K562 (cell line): ENCODE data around the gene NOP58. TPM values are rescaled to one million over a fixed set of nuclear protein-coding genes. Genes with fewer than 3 reads are reported as not detected.

ENCODE experiments used
- ATAC-seq: fragments of 200-7000 bp; cut with Tn5 transposase; 3 replicates; pipeline ENCODE4 v1.9.1; 2020; ENCODE audit warnings: moderate library complexity
- BruUV-seq: library from RNA; stranded (reverse); fragments of 400-500 nt; replicated peaks from 2 replicates; lab custom pipeline; 2021; lab: Mats Ljungman, UMichigan
- CTCF ChIA-PET: fragments of 300-600 bp; formaldehyde crosslinking; extraction: SDS; loops from one replicate; lab custom pipeline; 2021; ENCODE audit warnings: low intra/inter-chr PET ratio; lab: Yijun Ruan, JAX
- POLR2A ChIA-PET: fragments of 300-600, 350-650 bp; sonication (Branson Sonifier 250); formaldehyde crosslinking; extraction: SDS; loops from one replicate; lab custom pipeline; 2021; ENCODE audit warnings: antibody characterized with exemption, inconsistent platforms; lab: Yijun Ruan, JAX
- DNase-seq, 4 experiments: peaks; one replicate each; pipeline versions ENCODE4 v3.0.0 to v3.0.0-alpha.2; 2011 to 2018; ENCODE audit warnings: low spot score in 3 of 4, mixed read lengths in 3 of 4; ENCODE audit errors: extremely low read depth in 1 of 4
- FAIRE-seq: peaks from 2 replicates; lab custom pipeline; 2011; peaks lifted over from hg19 to GRCh38; lab: Jason Lieb, UNC
- H2AFZ ChIP-seq: 2 replicates; pipeline ENCODE4 v1.6.0; 2011; ENCODE audit warnings: low read depth, low read length, control low read depth, inconsistent platforms
- H3K27ac ChIP-seq: fragments of 200-600 bp; 3 replicates; pipeline ENCODE4 v1.8.0; 2011; ENCODE audit warnings: low read depth, mild to moderate bottlenecking, control low read depth, inconsistent platforms, low read length, moderate library complexity, mixed read lengths; ENCODE audit errors: extremely low read depth
- H3K27me3 ChIP-seq, 2 experiments: fragments of 300-600 bp in 1 of 2; 2 replicates in 1 of 2; 3 replicates in 1 of 2; pipeline versions ENCODE4 v1.6.0 to v1.8.0; 2011; ENCODE audit warnings: inconsistent platforms in 2 of 2, low read length in 2 of 2, mild to moderate bottlenecking in 1 of 2, mixed read lengths in 1 of 2, moderate library complexity in 1 of 2; ENCODE audit not compliant: control insufficient read depth in 2 of 2, insufficient read depth in 2 of 2
- H3K36me3 ChIP-seq: fragments of 300-600 bp; 3 replicates; pipeline ENCODE4 v1.8.0; 2011; ENCODE audit warnings: mild to moderate bottlenecking, low read length, inconsistent platforms; ENCODE audit not compliant: control insufficient read depth, insufficient read depth
- H3K4me1 ChIP-seq, 2 experiments: fragments of 200-600 bp in 1 of 2; replicated peaks in 1 of 2; 2 replicates in 1 of 2; 3 replicates in 1 of 2; pipeline versions ENCODE4 v1.5.1 to v1.8.0; 2011; ENCODE audit warnings: inconsistent platforms in 2 of 2, low read length in 2 of 2, mild to moderate bottlenecking in 1 of 2, mixed read lengths in 1 of 2, moderate library complexity in 1 of 2; ENCODE audit not compliant: control insufficient read depth in 2 of 2, insufficient read depth in 2 of 2
- H3K4me2 ChIP-seq: 2 replicates; pipeline ENCODE4 v1.6.1; 2011; ENCODE audit warnings: low read length, control low read depth, inconsistent platforms, mixed read lengths; ENCODE audit not compliant: insufficient read depth
- H3K4me3 ChIP-seq: fragments of 200-600 bp; sonication (generic), shearing (Covaris generic); 2 replicates; pipeline ENCODE4 v1.5.1; 2016; ENCODE audit warnings: control low read depth, inconsistent platforms
- H3K79me2 ChIP-seq: fragments of 200-600 bp; 3 replicates; pipeline ENCODE4 v1.8.0; 2011; ENCODE audit warnings: low read length, inconsistent platforms; ENCODE audit not compliant: control insufficient read depth, insufficient read depth
- H3K9ac ChIP-seq, 2 experiments: 2 replicates each; pipeline versions ENCODE4 v1.6.0 to v1.6.1; 2011; ENCODE audit warnings: low read depth in 2 of 2, low read length in 2 of 2, control low read depth in 1 of 2, inconsistent platforms in 1 of 2, mild to moderate bottlenecking in 1 of 2, mixed read lengths in 1 of 2; ENCODE audit not compliant: insufficient read depth in 1 of 2
- H3K9me1 ChIP-seq: one replicate; pipeline ENCODE4 v1.6.0; 2011; ENCODE audit warnings: inconsistent platforms, mild to moderate bottlenecking, low read length, moderate library complexity; ENCODE audit not compliant: control insufficient read depth, insufficient read depth
- H3K9me3 ChIP-seq: replicated peaks from 2 replicates; pipeline ENCODE4 v1.5.1; 2011; ENCODE audit warnings: low read depth, low read length, inconsistent platforms; ENCODE audit not compliant: control insufficient read depth, insufficient read depth
- H4K20me1 ChIP-seq: replicated peaks from 2 replicates; pipeline ENCODE4 v1.6.1; 2011; ENCODE audit warnings: low read length, inconsistent platforms, mixed read lengths; ENCODE audit not compliant: control insufficient read depth, insufficient read depth
- ARNT ChIP-seq, 2 experiments: fragments of 450-650 bp; IDR thresholded peaks; 2 replicates each; pipeline ENCODE4 v1.6.1; 2016; ENCODE audit warnings: mild to moderate bottlenecking in 1 of 2
- HNRNPK ChIP-seq: fragments of 200-400 bp; formaldehyde crosslinking; IDR thresholded peaks from one replicate; pipeline ENCODE4 v1.6.1; 2018; ENCODE audit warnings: mild to moderate bottlenecking, low read depth, low read length; ENCODE audit not compliant: poor library complexity, severe bottlenecking
- NUFIP1 ChIP-seq: fragments of 450-650 bp; IDR thresholded peaks from 2 replicates; pipeline ENCODE4 v1.6.1; 2018; ENCODE audit not compliant: partially characterized antibody
- PML ChIP-seq: IDR thresholded peaks from 2 replicates; pipeline ENCODE4 v1.6.1; 2012; ENCODE audit warnings: low read length, inconsistent platforms
- SAFB2 ChIP-seq: fragments of 200-400 bp; formaldehyde crosslinking; IDR thresholded peaks from 2 replicates; pipeline ENCODE4 v1.6.1; 2018; ENCODE audit warnings: borderline replicate concordance, low read length, low read depth, moderate library complexity; ENCODE audit not compliant: severe bottlenecking
- SFPQ ChIP-seq: fragments of 200-400 bp; formaldehyde crosslinking; IDR thresholded peaks from 2 replicates; pipeline ENCODE4 v1.6.1; 2017; ENCODE audit warnings: mild to moderate bottlenecking, low read depth, low read length, moderate library complexity
- ZBTB43 ChIP-seq: sonication (generic); formaldehyde crosslinking; IDR thresholded peaks from 2 replicates; pipeline ENCODE4 v1.8.0; 2023; ENCODE audit warnings: mild to moderate bottlenecking, missing genetic modification reagents
- ZNF212 ChIP-seq: fragments of 450-650 bp; formaldehyde crosslinking; IDR thresholded peaks from 2 replicates; pipeline ENCODE4 v1.4.0; 2020; ENCODE audit warnings: mild to moderate bottlenecking
- ZNF316 ChIP-seq: fragments of 450-650 bp; IDR thresholded peaks from 2 replicates; pipeline ENCODE4 v1.6.1; 2016
- ZNF77 ChIP-seq: fragments of 250-450 bp; sonication (Bioruptor Pico); IDR thresholded peaks from 2 replicates; pipeline ENCODE4 v1.5.0; 2020
- WGBS: fragments of 100-300 bp; shearing (Covaris generic); methylation state at CpG from one replicate; pipeline ENCODE4 v1.1.6; 2016; ENCODE audit warnings: low coverage, mixed read lengths; ENCODE audit not compliant: insufficient coverage; ENCODE audit errors: missing lambda C conversion rate; 5-methylcytosine and 5-hydroxymethylcytosine counted together
- in situ Hi-C: fragments of 300-500 bp; cut with MboI; formaldehyde crosslinking; loops from 4 replicates; pipeline ENCODE4 v1.15.0; 2018; ENCODE audit warnings: inconsistent platforms, mixed read lengths
- intact Hi-C: fragments of 100-400 bp; cut with micrococcal nuclease; formaldehyde crosslinking; loops from 2 replicates; pipeline ENCODE4 v1.14.2; 2022
- polyA plus RNA-seq, 8 experiments: library from polyadenylated mRNA; depleted of rRNA in 4 of 8; stranded (reverse) in 5 of 8; unstranded in 3 of 8; fragments of >200 nt; fragmentation: Nextera tagmentation in 2 of 8; fragmentation: Illumina TruSeq in 1 of 8; extraction: Ambion mirVana in 2 of 8; extraction: Trizol in 1 of 8; gene quantifications; 2 replicates each; pipeline versions ENCODE4 v1.2.1 to v1.2.3, GENCODE V29; 2011 to 2014; ENCODE audit warnings: inconsistent platforms in 1 of 8, missing spikeins in 1 of 8
- total RNA-seq, 7 experiments: library from RNA; depleted of rRNA in 6 of 7; stranded (reverse); fragments of >200 nt in 6 of 7; fragmentation: Illumina TruSeq in 2 of 7; extraction: Trizol in 2 of 7; gene quantifications; 2 replicates each; pipeline versions ENCODE4 v1.2.1 to v1.2.3, GENCODE V29; 2011 to 2021; ENCODE audit warnings: low replicate concordance in 1 of 7
- TF ChIP-seq, protein P1 (sequence below), 2 experiments: fragments of 250-450 bp in 1 of 2; fragments of 450-650 bp in 1 of 2; sonication (Bioruptor Pico) in 1 of 2; IDR thresholded peaks; 2 replicates each; pipeline versions ENCODE4 v1.6.1 to v1.8.0; 2016 to 2021; ENCODE audit warnings: mild to moderate bottlenecking in 2 of 2, moderate library complexity in 2 of 2, missing compliant biosample characterization in 1 of 2, missing genetic modification characterization in 1 of 2
- TF ChIP-seq, protein P2 (sequence below): fragments of 450-650 bp; formaldehyde crosslinking; IDR thresholded peaks from 2 replicates; pipeline ENCODE4 v1.4.0; 2022; ENCODE audit warnings: mild to moderate bottlenecking, moderate library complexity

The NOP58 gene
- total and polyA plus RNA-seq, 9 of the 15 experiments (the other 6 are each of a cell fraction or from before 2014, with no cell fraction given) = 132 to 332 (median 208) TPM

DNA sequence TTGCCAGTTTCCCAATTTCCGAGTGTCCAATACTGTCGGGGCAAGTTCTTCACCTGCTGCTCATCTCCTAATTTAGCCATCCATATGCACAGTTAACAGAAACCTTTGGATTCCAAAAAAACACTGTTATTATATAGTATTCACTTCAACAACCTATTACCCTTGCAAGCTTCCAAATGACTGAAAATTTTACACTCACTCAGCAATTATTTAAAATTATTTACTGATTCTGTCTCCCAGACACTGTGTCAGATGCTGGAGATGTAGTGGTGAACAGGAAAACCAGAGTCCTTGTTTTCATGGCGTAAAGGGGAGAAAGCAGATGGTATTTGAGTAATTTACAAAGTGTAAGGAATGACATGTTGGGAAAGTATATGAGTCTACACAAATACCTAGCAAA lies 56.9 kb downstream of the NOP58 start:
- Histone ChIP-seq H4K20me1 (no peaks in the 10 kb centered on the region), H3K9me3 (no peaks in the 10 kb centered on the region), H3K27ac (no peak overlapping the region), H3K27me3 (no peaks in the 10 kb centered on the region), H2AFZ (no peak overlapping the region), H3K4me3 (no peak overlapping the region), H3K9ac (no peak overlapping the region), H3K4me2 (no peak overlapping the region), H3K36me3 (no peaks in the 10 kb centered on the region), H3K4me1 (no peaks in the 10 kb centered on the region), H3K9me1 (no peaks in the 10 kb centered on the region), H3K79me2 (no peaks in the 10 kb centered on the region)
- ATAC-seq (no peak), FAIRE-seq (no peak), DNase-seq (no peak)
- CTCF ChIA-PET = no interaction called here
- POLR2A ChIA-PET = no interaction called here
- no TSS peak for BruUV-seq
- in situ Hi-C loops = no loop called here
- WGBS = 89% methylated on average over 3 of the region's 3 CpGs
- TF ChIP-seq, protein P1, sequence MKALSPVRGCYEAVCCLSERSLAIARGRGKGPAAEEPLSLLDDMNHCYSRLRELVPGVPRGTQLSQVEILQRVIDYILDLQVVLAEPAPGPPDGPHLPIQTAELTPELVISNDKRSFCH (CRISPR knock-in tag; IDR thresholded peaks at IDR 0.05) = no peak
- TF ChIP-seq, protein P1 (tag; IDR thresholded peaks at IDR 0.05) = no peak
- TF ChIP-seq ZNF316 = peak; percentile 38; the same call in 1 of the 2 replicates
- intact Hi-C loops = no loop called here

DNA sequence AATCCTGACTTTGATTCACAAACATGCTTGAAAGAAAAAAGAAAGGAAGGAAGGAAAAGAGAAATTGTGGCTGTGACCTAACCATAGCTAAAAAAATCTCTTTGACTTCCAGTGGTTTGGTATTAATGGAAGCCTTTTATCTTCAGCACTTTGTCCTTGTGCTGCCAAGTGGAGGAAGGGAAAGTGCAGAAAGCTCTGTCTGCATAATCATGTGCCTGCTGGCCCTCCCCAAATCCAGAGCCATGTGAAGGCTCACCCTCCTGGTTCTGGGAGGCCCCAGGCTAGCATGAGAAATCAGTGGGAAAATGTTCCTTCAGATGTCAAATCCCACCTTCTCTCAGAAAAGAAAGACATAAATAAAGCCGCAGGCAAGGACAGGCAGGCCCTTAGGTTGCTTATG lies 62.3 kb downstream of the NOP58 start:
- H3K36me3 ChIP-seq = no peaks in the 10 kb centered on the region
- POLR2A ChIA-PET = no interaction called here
- H3K9me1 ChIP-seq = no peaks in the 10 kb centered on the region
- CTCF ChIA-PET = no interaction called here
- no peak overlapping the region for H3K27ac ChIP-seq
- WGBS = 100% methylated on average over 1 of the region's 1 CpG
- DNase-seq (no peak), FAIRE-seq (no peak), ATAC-seq (no peak)
- H3K4me1 ChIP-seq = no peaks in the 10 kb centered on the region
- in situ Hi-C loops = no loop called here
- no peaks in the 10 kb centered on the region for H3K27me3 ChIP-seq
- H3K9ac ChIP-seq = no peak overlapping the region
- no peak overlapping the region for H2AFZ ChIP-seq
- H3K9me3 ChIP-seq = no peaks in the 10 kb centered on the region
- intact Hi-C loops = no loop called here
- no peaks in the 10 kb centered on the region for H4K20me1 ChIP-seq
- H3K4me3 ChIP-seq = no peak overlapping the region
- H3K79me2 ChIP-seq = no peaks in the 10 kb centered on the region
- no TSS peak for BruUV-seq
- no peak overlapping the region for H3K4me2 ChIP-seq
- TF ChIP-seq SFPQ (no peak), ARNT (IDR thresholded peaks at IDR 0.05) (no peak), HNRNPK (no peak), PML (no peak), NUFIP1 (no peak), SAFB2 (no peak), ZNF77 (CRISPR knock-in tag) (no peak), ZBTB43 (CRISPR knock-in tag) (no peak), ZNF212 (CRISPR knock-in tag) (no peak)
- TF ChIP-seq, protein P2, sequence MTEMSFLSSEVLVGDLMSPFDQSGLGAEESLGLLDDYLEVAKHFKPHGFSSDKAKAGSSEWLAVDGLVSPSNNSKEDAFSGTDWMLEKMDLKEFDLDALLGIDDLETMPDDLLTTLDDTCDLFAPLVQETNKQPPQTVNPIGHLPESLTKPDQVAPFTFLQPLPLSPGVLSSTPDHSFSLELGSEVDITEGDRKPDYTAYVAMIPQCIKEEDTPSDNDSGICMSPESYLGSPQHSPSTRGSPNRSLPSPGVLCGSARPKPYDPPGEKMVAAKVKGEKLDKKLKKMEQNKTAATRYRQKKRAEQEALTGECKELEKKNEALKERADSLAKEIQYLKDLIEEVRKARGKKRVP = no peak
